Measurements from ENCODE around the gene ADAMTS9. TPM values are rescaled to one million over a fixed set of nuclear protein-coding genes. Genes with fewer than 3 reads are reported as not detected.

The ADAMTS9 gene
- total RNA-seq, 1 donor from 2014 or later, result 261 TPM

GRCh38 chr3:64655160-64655559, 32.6 kb downstream of the ADAMTS9 start:
- no peak for DNase-seq (ENCODE audit: low spot score)
- H3K36me3 Mint-ChIP-seq (ENCODE audit: low read depth, unreplicated experiment), result peaks cover 72% of the 10 kb centered on the region
- peaks cover 21% of the 10 kb centered on the region for H3K4me1 Mint-ChIP-seq (ENCODE audit: unreplicated experiment)
- H3K9me3 Mint-ChIP-seq (ENCODE audit: unreplicated experiment), result no peaks in the 10 kb centered on the region
- H3K4me3 Mint-ChIP-seq (ENCODE audit: unreplicated experiment), result no peak overlapping the region
- TF ChIP-seq CTCF (IDR thresholded peaks at IDR 0.05; ENCODE audit: unreplicated experiment), result no peak
- no peaks in the 10 kb centered on the region for H3K27me3 Mint-ChIP-seq (ENCODE audit: unreplicated experiment)
- no peak overlapping the region for H3K27ac Mint-ChIP-seq (ENCODE audit: unreplicated experiment)

GRCh38 chr3:64654013-64654412, 33.8 kb downstream of the ADAMTS9 start:
- H3K36me3 Mint-ChIP-seq (ENCODE audit: low read depth, unreplicated experiment), result peaks cover 78% of the 10 kb centered on the region
- TF ChIP-seq CTCF (IDR thresholded peaks at IDR 0.05; ENCODE audit: unreplicated experiment), result no peak

DNA sequence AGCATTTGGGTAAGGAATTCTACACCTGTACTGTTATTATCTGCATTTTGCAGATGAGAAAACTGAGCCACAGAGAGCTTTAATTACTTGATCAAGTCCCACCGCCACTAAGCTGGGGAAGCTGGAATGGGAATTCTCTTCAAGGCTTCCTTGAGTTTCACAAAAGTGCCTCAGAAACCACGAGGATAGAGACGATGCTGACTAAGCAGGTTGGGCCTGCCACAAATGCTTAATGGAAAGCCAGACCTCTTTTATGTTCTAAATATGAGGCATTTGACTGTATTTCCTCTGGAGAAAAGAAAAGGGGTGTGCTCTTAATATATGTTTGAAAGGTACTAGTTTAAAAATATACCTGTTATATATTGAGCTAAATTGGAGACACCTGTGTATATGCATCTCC, 34.7 kb downstream of the ADAMTS9 start:
- H3K27ac Mint-ChIP-seq (ENCODE audit: unreplicated experiment), result no peak overlapping the region
- no peak for TF ChIP-seq CTCF (IDR thresholded peaks at IDR 0.05; ENCODE audit: unreplicated experiment)
- H3K9me3 Mint-ChIP-seq (ENCODE audit: unreplicated experiment), result no peaks in the 10 kb centered on the region
- peaks cover 37% of the 10 kb centered on the region for H3K4me1 Mint-ChIP-seq (ENCODE audit: unreplicated experiment)
- no peak overlapping the region for H3K4me3 Mint-ChIP-seq (ENCODE audit: unreplicated experiment)
- no peaks in the 10 kb centered on the region for H3K27me3 Mint-ChIP-seq (ENCODE audit: unreplicated experiment)
- peaks cover 78% of the 10 kb centered on the region for H3K36me3 Mint-ChIP-seq (ENCODE audit: low read depth, unreplicated experiment)
- DNase-seq (ENCODE audit: low spot score), result no peak

More at GRCh38 chr3:64654013-64654412, 33.8 kb downstream of the ADAMTS9 start:
- no peak for DNase-seq (ENCODE audit: low spot score)
- H3K9me3 Mint-ChIP-seq (ENCODE audit: unreplicated experiment), result no peaks in the 10 kb centered on the region
- H3K4me3 Mint-ChIP-seq (ENCODE audit: unreplicated experiment), result no peak overlapping the region
- no peaks in the 10 kb centered on the region for H3K27me3 Mint-ChIP-seq (ENCODE audit: unreplicated experiment)
- peaks cover 33% of the 10 kb centered on the region for H3K4me1 Mint-ChIP-seq (ENCODE audit: unreplicated experiment)
- H3K27ac Mint-ChIP-seq (ENCODE audit: unreplicated experiment), result no peak overlapping the region

DNA sequence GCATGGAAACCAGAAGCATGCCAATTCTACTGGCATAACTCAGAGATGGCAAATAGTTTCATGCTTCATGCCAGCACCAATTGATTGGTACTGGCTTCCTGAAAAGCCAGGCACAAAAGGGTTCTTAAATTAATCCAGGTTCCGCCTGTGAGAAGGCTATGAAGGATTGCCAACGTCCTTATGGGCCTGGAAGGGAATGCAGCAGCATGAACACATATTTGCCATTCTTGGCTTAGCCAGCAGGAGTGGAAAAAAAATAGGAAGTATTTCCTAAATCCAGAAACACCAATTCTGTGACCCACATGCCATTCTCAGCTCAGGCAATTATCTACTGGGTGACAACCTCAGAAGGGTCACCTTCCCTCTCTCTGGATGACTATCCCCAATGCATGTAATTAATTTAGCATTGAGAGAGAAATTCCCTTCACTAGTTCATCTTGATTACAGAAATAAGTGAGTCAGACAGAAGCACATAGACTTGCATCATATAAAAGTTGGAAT, 36.0 kb downstream of the ADAMTS9 start:
- TF ChIP-seq CTCF (IDR thresholded peaks at IDR 0.05; ENCODE audit: unreplicated experiment), result no peak
- Mint-ChIP-seq H3K27ac (ENCODE audit: unreplicated experiment) (no peak overlapping the region), H3K36me3 (ENCODE audit: low read depth, unreplicated experiment) (peaks cover 82% of the 10 kb centered on the region), H3K4me1 (ENCODE audit: unreplicated experiment) (peaks cover 44% of the 10 kb centered on the region), H3K4me3 (ENCODE audit: unreplicated experiment) (no peak overlapping the region), H3K9me3 (ENCODE audit: unreplicated experiment) (no peaks in the 10 kb centered on the region), H3K27me3 (ENCODE audit: unreplicated experiment) (no peaks in the 10 kb centered on the region)
- DNase-seq (ENCODE audit: low spot score), result no peak

DNA sequence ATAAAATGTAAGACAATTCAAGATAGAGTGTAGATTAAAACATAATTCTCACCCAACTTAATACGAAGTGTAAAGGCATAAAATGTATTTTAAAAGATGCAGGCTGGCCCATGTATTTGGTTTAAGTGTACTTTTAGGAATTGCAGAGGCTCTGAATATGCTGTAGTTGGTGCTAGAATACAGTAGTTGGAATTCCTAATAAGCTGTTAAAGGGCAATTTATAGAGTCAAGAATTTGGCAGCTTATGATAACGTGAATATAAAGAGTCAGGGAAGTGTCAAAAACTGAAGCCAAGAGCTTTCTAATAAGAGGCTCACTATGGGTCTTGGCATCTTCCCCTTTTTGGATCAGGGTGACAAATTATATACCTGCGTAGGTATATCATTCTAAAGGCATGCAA, 36.5 kb downstream of the ADAMTS9 start:
- TF ChIP-seq CTCF (IDR thresholded peaks at IDR 0.05; ENCODE audit: unreplicated experiment), result no peak
- Mint-ChIP-seq H3K4me1 (ENCODE audit: unreplicated experiment) (peaks cover 49% of the 10 kb centered on the region), H3K4me3 (ENCODE audit: unreplicated experiment) (no peak overlapping the region), H3K9me3 (ENCODE audit: unreplicated experiment) (no peaks in the 10 kb centered on the region), H3K27ac (ENCODE audit: unreplicated experiment) (peak overlapping the region; percentile 86), H3K36me3 (ENCODE audit: low read depth, unreplicated experiment) (peaks cover 82% of the 10 kb centered on the region), H3K27me3 (ENCODE audit: unreplicated experiment) (no peaks in the 10 kb centered on the region)
- no peak for DNase-seq (ENCODE audit: low spot score)

Measured in endothelial cell (in vitro differentiated cells).